Muscle of leg (tissue), 11 donors: Measurements from ENCODE around the gene KIZ. TPM values are rescaled to one million over a fixed set of nuclear protein-coding genes. Genes with fewer than 3 reads are reported as not detected.

Source experiments
- DNase-seq: peaks from one replicate; pipeline ENCODE4 v3.0.0; 2013
- H3K27ac ChIP-seq: one replicate; pipeline ENCODE4 v1.5.1; 2013; ENCODE audit warnings: mild to moderate bottlenecking, low read length, control low read depth
- H3K27me3 ChIP-seq: one replicate; pipeline ENCODE4 v1.6.1; 2013; ENCODE audit warnings: low read length; ENCODE audit not compliant: control insufficient read depth, insufficient read depth
- H3K36me3 ChIP-seq: one replicate; pipeline ENCODE4 v1.6.1; 2013; ENCODE audit warnings: low read length; ENCODE audit not compliant: control insufficient read depth, insufficient read depth
- H3K4me1 ChIP-seq: one replicate; pipeline ENCODE4 v1.6.1; 2013; ENCODE audit warnings: low read length; ENCODE audit not compliant: control insufficient read depth, insufficient read depth
- H3K4me3 ChIP-seq: one replicate; pipeline ENCODE4 v1.5.1; 2013; ENCODE audit warnings: low read length, control low read depth
- H3K9me3 ChIP-seq: replicated peaks from 2 replicates; pipeline ENCODE4 v1.6.1; 2013; ENCODE audit warnings: low read depth, low read length; ENCODE audit not compliant: control insufficient read depth
- WGBS: methylation state at CpG from one replicate; pipeline ENCODE4 v1.1.5; 2013; ENCODE audit warnings: missing lambda C conversion rate; ENCODE audit not compliant: insufficient coverage; 5-methylcytosine and 5-hydroxymethylcytosine counted together
- polyA plus RNA-seq, 8 donors: library from polyadenylated mRNA; unstranded; fragments of 120-200 nt; gene quantifications; one replicate each; pipeline versions ENCODE4 v1.2.1 to v1.2.3, GENCODE V29; 2013; ENCODE audit warnings: inconsistent platforms in 1 of 8, low replicate concordance in 1 of 8; ENCODE audit not compliant: insufficient read length in 8 of 8, insufficient read depth in 1 of 8
- total RNA-seq: library from RNA; stranded (reverse); fragments of 120-200 nt; gene quantifications from one replicate; pipeline ENCODE4 v1.2.4, GENCODE V29; 2013

Gene KIZ
- total and polyA plus RNA-seq, 9 donors, result 12.8 to 18.5 (median 15.6) TPM

DNA sequence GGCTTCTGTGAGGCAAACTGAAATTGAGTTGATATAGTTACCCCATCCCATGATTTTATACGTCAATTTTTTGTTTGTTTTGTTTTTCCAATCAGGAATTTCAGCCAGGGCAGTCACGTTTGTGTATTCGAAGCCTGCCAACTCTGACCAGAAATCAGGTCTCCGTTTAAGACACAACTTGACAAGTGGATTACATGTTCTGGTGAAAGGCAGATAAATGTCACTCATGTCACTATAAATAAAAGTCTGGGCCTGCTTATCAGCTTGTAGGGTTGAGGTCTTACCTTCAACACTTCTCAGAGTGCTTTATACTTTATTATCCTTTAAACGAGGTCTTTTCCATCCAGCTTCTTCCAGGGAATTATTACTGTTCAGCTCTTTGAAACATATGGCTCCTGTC lies 168.9 kb downstream of the KIZ start:
- Histone ChIP-seq H3K27me3 (peaks cover 6% of the 10 kb centered on the region), H3K4me3 (no peak overlapping the region), H3K27ac (no peak overlapping the region), H3K36me3 (no peaks in the 10 kb centered on the region), H3K9me3 (no peaks in the 10 kb centered on the region), H3K4me1 (no peaks in the 10 kb centered on the region)
- WGBS, result 77% methylated on average over 5 of the region's 5 CpGs
- no peak for DNase-seq

Other genes with a start within 250 kb of the KIZ start
- gene LINC00237, start 19.7 kb upstream of the KIZ start, total RNA-seq, result 0.18 TPM
- under 1 TPM in 6 of 8 donors, not detected in 2; 0.09 to 0.45 (median 0.24) TPM for gene LINC00237, start 19.7 kb upstream of the KIZ start, polyA plus RNA-seq
- gene XRN2, start 177.2 kb downstream of the KIZ start, total RNA-seq, result 46.9 TPM
- 10 to 100 TPM; 39.4 to 51.6 (median 45.4) TPM for gene XRN2, start 177.2 kb downstream of the KIZ start, polyA plus RNA-seq